ENCODE results near the gene GRIA1. TPM values are rescaled to one million over a fixed set of nuclear protein-coding genes. Genes with fewer than 3 reads are reported as not detected.
"Not testable (repeated sequence)": the region's sequence is repeated elsewhere in the genome, so short reads cannot be mapped to it uniquely, and the experiment has no call there.

The GRIA1 gene
- polyA plus RNA-seq, 3 donors, result 2.8 to 4.2 (median 3.1) TPM

DNA sequence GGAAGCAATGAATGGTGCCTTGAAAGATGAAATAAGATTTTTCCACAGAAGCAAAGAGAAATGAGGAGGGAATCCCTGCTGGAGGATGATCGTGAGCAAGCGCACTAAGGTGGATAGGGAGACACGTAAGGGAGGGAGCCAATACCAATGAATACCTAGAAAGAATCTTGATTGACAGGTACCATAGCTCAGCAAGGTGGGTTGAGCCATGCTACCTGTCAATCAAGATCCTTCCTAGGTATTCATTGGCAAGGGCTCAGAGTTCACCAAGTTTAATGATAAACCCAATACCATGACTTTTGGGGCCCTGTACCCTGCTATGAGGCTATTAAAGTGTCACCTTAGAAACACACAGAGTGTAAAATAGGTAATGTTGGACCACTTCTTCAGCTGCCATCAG, 226.8 kb downstream of the GRIA1 start:
- no peak for DNase-seq

- no peak for DNase-seq
These were observed 228.2 kb downstream of the GRIA1 start for GRCh38 chr5:153718713-153719112.

DNA sequence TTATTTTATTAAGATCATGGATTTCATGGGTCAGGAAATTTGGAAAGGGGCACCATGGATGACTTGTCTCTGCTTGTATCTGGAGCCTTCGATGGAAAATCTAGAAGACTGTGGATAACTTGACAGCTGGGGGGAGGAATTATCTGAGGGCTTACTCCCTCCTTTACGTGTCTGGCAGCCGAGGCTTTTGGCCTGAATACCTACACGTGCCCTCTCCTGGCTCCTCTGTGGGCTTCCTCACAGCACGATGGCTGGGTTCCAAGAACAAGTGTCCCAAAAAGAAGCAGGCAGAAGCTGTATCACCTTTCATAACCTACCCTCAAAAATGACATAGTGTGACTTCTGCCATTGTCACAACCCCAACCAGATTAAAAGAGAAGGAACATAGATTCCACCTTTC, 228.9 kb downstream of the GRIA1 start:
- DNase-seq, result no peak

DNA sequence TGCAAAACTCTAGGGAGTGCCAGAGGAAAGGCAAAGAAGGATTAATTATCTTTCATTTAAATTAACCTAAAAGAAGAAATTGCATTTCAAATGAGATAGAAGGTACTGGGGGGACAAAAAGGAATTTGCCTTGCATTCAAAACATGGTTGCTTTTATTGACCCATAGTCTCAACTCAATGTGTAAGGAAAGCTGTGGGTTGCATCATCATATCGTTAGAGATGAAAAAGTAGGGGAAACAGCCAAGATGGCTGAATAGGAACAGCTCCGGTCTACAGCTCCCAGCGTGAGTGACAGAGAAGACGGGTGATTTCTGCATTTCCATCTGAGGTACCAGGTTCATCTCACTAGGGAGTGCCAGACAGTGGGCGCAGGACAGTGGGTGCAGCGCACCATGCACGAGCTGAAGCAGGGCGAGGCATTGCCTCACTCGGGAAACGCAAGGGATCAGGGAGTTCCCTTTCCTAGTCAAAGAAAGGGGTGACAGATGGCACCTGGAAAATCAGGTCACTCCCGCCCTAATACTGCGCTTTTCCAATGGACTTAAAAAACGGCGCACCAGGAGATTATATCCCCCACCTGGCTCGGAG, 232.6 kb downstream of the GRIA1 start:
- DNase-seq, result not testable (repeated sequence)

- no peak for DNase-seq
These were observed 251.6 kb downstream of the GRIA1 start for GRCh38 chr5:153742060-153742459.

GRCh38 chr5:153744751-153745150, 254.3 kb downstream of the GRIA1 start:
- DNase-seq, result no peak

DNA sequence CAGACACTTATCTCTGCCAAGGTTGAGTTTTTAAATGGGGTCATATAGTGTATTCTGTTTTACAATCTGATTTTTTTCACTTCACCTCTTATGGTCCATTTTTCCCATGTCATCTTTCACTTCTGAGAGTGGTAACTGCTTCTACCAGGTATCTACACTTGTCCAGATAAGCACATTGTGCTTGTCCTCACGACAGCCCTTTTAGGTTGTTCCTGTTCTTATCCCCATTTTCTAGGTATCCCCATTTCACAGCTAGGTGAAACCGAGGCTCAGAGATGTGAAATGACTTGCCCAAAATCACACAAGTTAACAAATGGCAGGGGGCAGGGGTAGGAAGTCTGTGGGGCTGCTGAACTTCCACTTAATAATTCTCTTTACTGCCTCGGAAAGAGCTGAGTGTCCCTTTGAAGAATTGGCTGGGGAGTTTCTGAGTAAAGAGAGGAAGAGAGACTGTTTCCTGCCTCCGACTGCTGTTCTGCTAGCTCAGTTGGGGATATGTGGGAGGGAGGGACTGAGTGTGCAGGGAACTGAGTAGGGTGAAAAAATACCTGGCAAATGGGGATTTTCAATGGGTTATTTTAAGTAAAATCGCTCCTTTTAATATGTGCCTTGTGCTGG, 255.4 kb downstream of the GRIA1 start:
- DNase-seq, result no peak

DNA sequence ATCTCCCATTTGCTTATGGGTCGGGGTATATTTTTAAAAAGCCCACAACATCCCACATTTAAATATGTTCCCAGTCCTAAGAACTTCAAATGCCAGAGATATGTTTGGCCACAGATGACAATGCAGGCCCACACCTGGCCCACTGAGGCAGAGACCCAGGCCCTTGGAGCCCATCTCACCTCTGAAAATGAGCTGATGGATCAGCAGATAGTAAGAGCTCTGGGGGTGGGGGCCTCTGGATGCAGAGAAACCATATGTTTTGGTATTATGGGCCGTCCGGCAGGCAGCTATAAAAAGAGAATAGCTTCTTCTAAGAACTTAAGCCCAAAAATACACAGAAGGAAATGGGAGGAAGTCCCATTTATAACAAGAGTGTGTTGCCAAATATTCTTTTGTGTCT, 256.0 kb downstream of the GRIA1 start:
- DNase-seq, result no peak

DNA sequence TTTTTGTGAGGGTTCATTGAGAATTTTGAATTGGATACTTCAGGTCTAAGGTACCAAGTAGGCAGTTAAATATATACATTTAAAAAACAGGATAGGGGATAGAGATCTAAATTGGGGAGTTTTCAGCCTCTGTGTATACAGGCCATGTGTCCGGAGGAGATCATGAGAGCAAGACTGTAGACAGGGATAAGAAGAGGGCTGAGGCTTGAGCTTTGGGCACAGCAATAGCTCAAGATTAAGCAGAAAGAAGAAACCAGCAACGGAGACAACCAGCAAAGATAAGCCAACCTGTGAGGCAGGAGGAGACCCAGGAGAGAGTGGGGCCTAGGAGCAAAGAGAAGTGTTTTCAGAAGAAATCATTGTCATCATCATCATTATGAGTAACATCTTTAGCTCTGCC, 258.4 kb downstream of the GRIA1 start:
- no peak for DNase-seq

DNA sequence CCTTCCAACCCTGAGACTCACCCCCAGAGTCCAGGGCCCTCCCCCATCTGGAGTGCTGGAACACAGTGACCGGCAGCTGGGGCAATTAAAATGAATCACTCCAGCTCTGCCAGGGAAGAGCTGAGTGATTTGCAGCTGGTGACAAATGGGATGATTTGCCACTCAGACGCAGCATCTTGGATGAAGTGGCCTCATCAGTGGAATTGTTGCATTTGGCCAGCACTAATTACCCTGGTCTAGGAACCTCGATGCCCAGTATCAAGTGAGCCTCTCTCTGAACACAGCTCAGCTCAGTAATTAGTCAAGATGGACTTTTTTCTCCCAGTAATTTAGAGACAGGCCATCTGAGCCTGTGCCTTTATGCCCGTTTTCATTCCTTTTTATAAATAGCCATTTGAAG, 259.5 kb downstream of the GRIA1 start:
- DNase-seq, result no peak

DNA sequence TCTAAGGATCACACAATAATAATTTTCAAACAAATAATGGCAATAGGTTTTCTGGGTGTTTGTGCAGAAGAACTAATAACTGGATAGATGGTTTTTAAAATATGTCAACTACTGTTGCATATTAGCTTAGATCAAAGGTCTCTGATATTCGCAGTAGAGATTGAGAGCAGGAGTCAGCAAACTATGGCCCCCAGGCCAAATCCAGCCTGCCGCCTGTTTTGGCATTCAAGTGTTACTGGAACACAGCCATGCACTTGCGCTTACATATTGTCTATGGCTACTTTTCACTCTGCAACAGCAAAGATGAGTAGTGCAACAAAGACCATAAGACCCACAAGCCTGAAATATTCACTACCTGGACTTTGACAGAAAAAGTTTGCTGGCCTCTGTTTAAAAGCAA, 260.8 kb downstream of the GRIA1 start:
- no peak for DNase-seq

DNA sequence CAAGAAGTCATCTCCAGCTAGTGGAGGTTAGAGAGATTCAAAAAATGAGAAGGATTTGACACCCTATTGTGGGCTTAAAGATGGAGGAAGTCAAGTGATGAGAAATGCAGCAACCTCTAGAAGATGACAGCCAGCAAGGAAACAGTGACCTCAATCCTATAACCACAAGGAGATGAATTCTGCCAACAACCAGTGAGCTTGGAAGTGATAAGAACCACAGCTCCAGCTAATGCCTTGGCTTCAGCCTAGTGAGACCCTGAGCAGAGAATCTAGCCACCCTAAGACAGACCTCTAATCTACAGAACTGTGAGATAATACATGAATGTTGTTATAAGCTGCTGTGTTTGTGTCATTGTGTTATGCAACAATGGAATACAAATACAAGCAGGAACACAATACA, 262.4 kb downstream of the GRIA1 start:
- no peak for DNase-seq

DNA sequence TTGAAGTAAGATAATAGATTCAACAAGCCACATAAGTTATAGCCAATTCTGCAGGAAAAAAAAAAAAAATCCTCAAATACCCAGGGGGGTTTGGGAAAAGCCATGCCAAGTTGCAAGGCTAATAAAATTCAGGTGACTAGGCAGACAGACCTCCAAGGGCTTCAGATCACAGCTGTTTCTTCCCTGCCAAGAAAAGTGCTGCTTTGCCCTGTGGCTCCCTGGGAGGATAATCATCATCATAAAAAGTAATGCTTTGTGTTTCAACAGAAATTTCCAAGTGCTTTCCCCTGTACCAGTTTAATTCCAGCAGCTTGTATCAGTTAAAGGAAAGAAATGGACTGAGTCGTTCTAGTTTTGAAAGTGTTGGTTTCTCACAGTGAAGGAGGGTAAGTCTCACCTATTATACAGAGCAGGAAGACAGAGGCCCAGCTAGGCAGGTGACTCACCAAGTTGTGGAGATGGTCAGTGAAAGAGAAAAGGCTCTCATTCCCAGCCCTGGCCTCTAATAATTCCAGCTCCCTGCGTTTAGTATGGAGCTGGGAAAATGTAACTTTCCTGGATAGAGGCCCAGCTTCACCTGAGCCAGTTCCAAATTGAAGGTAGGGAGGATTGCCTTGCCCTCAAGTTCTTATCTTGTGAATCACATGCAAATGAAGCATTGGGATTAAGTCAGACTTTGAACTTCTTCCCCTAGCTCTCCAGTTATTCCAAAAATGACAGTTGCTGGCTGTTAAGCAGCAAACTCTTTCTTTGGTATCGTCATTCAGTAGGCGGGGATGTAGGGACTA, 263.4 kb downstream of the GRIA1 start:
- no peak for DNase-seq

GRCh38 chr5:153755913-153756500, 265.5 kb downstream of the GRIA1 start:
- DNase-seq, result no peak

GRCh38 chr5:153756540-153756939, 266.1 kb downstream of the GRIA1 start:
- no peak for DNase-seq

DNA sequence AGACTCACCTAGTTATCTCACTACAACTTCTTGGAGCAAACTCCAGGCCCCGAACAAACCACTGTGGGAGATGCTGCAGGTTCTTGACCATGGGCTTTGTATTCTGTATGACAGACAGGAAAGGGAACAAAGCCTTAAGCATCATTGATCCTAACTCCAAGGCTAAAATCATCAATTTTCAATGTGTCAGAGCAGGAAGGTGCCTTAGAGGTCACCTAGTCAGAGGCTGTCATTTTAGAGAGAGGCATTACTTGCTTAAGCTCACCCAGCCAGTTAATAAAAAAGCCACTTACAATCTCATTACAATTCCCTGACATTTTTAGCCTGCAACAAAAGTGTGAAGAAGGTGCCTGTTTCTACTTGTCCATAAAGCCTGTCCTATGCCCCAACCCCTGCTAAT, 275.5 kb downstream of the GRIA1 start:
- no peak for DNase-seq

DNA sequence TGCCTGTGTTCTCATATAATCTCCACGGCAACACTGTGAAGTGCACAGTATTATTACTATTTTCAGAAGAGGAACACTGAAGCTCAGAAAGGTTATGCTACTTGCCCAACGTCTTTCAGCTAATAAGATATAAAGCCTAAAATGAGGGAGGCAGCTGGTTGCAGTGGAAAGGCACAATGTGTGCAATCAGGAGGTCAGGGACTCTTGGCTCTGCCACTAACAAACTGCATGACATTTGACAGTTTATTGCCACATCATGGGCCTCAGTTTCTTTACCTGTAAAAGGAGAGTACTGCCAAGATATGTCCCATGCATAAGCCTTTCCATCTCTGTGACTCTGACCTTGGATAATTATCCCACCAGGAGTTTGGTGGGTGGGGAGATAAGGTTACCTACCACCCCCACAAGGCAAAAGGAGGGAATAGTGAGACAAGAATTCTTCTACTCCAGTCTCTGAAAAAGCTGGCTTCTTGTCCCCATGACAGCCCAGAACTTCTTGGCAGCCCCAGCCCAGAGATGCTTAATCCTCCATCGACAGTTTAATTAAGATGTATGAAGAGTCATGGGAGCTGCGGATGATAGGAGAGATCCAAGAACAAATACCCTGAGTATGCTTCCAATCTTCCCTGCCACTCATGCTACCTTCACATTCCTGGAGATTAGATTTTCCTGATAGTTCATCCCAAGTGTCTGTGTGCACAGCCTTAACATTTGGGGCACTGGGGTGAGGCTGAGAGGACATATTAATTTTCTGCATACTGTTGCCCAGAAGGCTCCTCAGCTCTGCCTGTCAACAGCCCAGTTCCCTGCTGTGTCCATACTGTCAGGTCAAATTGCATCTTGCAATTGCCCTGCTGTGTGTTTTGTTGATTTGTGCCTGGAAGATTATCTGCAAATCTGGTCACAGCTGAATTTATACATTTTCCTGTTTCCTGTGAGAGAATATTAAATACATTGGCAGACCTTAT, 277.0 kb downstream of the GRIA1 start:
- no peak for DNase-seq

DNA sequence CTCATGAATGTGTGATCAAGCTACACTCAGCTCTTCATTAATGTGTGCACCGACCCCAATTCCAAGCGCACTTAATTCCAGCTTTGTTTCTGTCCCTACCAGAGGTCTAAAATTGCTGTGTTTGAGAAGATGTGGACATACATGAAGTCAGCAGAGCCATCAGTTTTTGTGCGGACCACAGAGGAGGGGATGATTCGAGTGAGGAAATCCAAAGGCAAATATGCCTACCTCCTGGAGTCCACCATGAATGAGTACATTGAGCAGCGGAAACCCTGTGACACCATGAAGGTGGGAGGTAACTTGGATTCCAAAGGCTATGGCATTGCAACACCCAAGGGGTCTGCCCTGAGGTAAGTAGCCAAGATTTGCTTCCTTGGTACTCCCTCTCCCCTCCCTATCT, 279.6 kb downstream of the GRIA1 start:
- no peak for DNase-seq

- DNase-seq, result no peak
These were observed 284.2 kb downstream of the GRIA1 start for GRCh38 chr5:153774686-153775085.

DNA sequence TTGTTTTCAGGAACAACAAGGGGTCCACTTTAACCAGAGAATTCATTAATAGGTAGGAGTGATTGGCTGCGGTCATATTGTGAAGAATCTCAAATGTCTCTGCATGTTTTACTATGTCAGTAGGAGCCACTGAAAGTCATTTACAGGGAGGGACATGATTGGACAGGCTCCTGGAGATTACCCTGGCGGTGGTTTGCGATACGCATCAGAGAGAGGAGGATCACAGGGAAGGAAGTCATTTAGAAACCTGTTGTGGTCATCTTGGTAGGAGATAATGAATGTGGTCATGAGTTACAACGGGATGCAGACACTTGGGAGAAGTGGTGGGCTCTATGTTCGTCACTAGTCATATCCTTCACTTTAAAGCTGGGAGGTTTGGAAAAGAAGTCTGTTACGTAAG, 285.5 kb downstream of the GRIA1 start:
- DNase-seq, result no peak

- peak; percentile 3 for DNase-seq
These were observed 287.5 kb downstream of the GRIA1 start for GRCh38 chr5:153777681-153778581.

All from renal pelvis (tissue), 4 donors.